AG04450 (cell line): ENCODE data around the gene OR51D1. TPM values are rescaled to one million over a fixed set of nuclear protein-coding genes. Genes with fewer than 3 reads are reported as not detected.

Experiments
- CTCF ChIA-PET: fragments of 300-600, 350-600 bp; formaldehyde crosslinking; extraction: SDS; loops from one replicate; lab custom pipeline; 2022; ENCODE audit warnings: antibody characterized with exemption, inconsistent platforms; lab: Charles Lee
- POLR2A ChIA-PET: fragments of 350-600 bp; formaldehyde crosslinking; extraction: SDS; loops from one replicate; lab custom pipeline; 2021; ENCODE audit warnings: antibody characterized with exemption, inconsistent platforms; lab: Yijun Ruan, JAX
- DNase-seq: peaks from one replicate; pipeline ENCODE4 v3.0.0-alpha.2; 2011; ENCODE audit warnings: low read depth, low spot score
- H3K27ac ChIP-seq: one replicate; pipeline ENCODE4 v1.5.1; 2012; ENCODE audit warnings: low read depth, low read length, control low read depth
- H3K27me3 ChIP-seq: one replicate; pipeline ENCODE4 v1.6.0; 2012; ENCODE audit warnings: low read length; ENCODE audit not compliant: control insufficient read depth, insufficient read depth
- H3K4me3 ChIP-seq: 2 replicates; pipeline ENCODE4 v1.5.1; 2011; ENCODE audit warnings: mild to moderate bottlenecking, low read depth, low read length, control low read depth
- H3K9me3 ChIP-seq: 2 replicates; pipeline ENCODE4 v1.5.1; 2012; ENCODE audit warnings: low read length; ENCODE audit not compliant: control insufficient read depth, insufficient read depth
- polyA minus RNA-seq: library from RNA; depleted of rRNA, polyadenylated mRNA; stranded (reverse); fragments of >200 nt; gene quantifications from 2 replicates; pipeline ENCODE4 v1.2.3, GENCODE V29; 2011; rRNA and poly(A)+ RNA removed
- polyA plus RNA-seq: library from polyadenylated mRNA; depleted of rRNA; stranded (reverse); fragments of >200 nt; gene quantifications from 2 replicates; pipeline ENCODE4 v1.2.3, GENCODE V29; 2011; rRNA removed
- TF ChIP-seq, protein P1 (sequence below): IDR thresholded peaks from 2 replicates; pipeline ENCODE4 v1.5.1; 2011; ENCODE audit warnings: low read depth, low read length, control low read depth, inconsistent platforms

Gene OR51D1, protein sequence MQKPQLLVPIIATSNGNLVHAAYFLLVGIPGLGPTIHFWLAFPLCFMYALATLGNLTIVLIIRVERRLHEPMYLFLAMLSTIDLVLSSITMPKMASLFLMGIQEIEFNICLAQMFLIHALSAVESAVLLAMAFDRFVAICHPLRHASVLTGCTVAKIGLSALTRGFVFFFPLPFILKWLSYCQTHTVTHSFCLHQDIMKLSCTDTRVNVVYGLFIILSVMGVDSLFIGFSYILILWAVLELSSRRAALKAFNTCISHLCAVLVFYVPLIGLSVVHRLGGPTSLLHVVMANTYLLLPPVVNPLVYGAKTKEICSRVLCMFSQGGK
- polyA plus RNA-seq (not detected in 2 replicates), polyA minus RNA-seq (not detected in 2 replicates)

GRCh38 chr11:4636962-4637661 lies at the start of gene OR51D1:
Gene OR51D1 (plus strand): TSS chr11:4637477. CDS start chr11:4639791, 2,314 bp downstream.
- peak within 1 kb of the TSS; percentile 54 for H3K4me3 ChIP-seq
- TF ChIP-seq, protein P1, sequence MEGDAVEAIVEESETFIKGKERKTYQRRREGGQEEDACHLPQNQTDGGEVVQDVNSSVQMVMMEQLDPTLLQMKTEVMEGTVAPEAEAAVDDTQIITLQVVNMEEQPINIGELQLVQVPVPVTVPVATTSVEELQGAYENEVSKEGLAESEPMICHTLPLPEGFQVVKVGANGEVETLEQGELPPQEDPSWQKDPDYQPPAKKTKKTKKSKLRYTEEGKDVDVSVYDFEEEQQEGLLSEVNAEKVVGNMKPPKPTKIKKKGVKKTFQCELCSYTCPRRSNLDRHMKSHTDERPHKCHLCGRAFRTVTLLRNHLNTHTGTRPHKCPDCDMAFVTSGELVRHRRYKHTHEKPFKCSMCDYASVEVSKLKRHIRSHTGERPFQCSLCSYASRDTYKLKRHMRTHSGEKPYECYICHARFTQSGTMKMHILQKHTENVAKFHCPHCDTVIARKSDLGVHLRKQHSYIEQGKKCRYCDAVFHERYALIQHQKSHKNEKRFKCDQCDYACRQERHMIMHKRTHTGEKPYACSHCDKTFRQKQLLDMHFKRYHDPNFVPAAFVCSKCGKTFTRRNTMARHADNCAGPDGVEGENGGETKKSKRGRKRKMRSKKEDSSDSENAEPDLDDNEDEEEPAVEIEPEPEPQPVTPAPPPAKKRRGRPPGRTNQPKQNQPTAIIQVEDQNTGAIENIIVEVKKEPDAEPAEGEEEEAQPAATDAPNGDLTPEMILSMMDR: peak; percentile 95
- peak; percentile 47 for DNase-seq
- H3K9me3 ChIP-seq: no peaks in the 10 kb centered on the region
- CTCF ChIA-PET: interaction anchor here (0.5 to 4.2 kb wide), 94 partner anchors 10 to 744 kb away, joined by 3 to 134 read pairs (median 4); partner anchors contain the start of genes OR51E2, OR51F2, OR51T1 and OR52A1
- no peaks in the 10 kb centered on the region for H3K27me3 ChIP-seq
- POLR2A ChIA-PET: no interaction called here
- H3K27ac ChIP-seq: no peak within 1 kb of the TSS

DNA sequence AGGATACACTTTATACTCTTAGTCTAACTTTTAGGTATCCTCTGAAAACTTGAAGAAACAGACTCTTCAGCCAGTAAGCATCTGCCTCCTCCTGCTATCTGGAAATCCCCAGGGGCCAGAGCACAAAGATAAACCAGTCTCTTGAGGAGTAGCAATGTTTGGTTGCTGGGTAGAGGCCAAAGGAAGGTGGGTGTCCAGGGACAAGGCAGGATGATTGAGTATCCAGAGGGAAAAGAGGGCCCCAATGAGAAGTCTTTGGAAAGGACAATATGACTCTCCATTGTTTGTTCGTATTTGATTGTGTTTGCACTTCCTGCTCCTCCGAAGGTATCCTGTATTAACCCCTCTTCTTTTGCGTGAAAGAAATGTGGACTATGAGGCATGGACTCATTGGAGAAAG lies 48.3 kb upstream of the OR51D1 start:
- ChIA-PET CTCF (no interaction called here), POLR2A (no interaction called here)
- H3K27ac ChIP-seq: no peak overlapping the region
- TF ChIP-seq, protein P1: no peak
- no peak overlapping the region for H3K4me3 ChIP-seq
- no peak for DNase-seq
- no peaks in the 10 kb centered on the region for H3K9me3 ChIP-seq
- no peaks in the 10 kb centered on the region for H3K27me3 ChIP-seq

- H3K27ac ChIP-seq: no peak within 1 kb of the TSS
- ChIA-PET CTCF (no interaction called here), POLR2A (no interaction called here)
- DNase-seq: no peak
- H3K27me3 ChIP-seq: no peaks in the 10 kb centered on the region
- no peaks in the 10 kb centered on the region for H3K9me3 ChIP-seq
- no peak within 1 kb of the TSS for H3K4me3 ChIP-seq
- TF ChIP-seq, protein P1: no peak
Observed at GRCh38 chr11:4593739-4594138, 43.5 kb upstream of the OR51D1 start, which contains the start of gene OR52I1. Gene OR52I1 (plus strand): TSS chr11:4594039. CDS start chr11:4594039, 0 bp downstream.

GRCh38 chr11:4605057-4605456 lies 32.2 kb upstream of the OR51D1 start:
- TF ChIP-seq, protein P1: no peak
- H3K4me3 ChIP-seq: no peak overlapping the region
- ChIA-PET CTCF (interaction anchor here (2.3 kb wide), 1 partner anchor 418 kb away, joined by 8 read pairs; no protein-coding TSS in a partner anchor), POLR2A (no interaction called here)
- H3K27me3 ChIP-seq: no peaks in the 10 kb centered on the region
- H3K9me3 ChIP-seq: no peaks in the 10 kb centered on the region; the same call in 1 of the 2 replicates
- DNase-seq: no peak
- no peak overlapping the region for H3K27ac ChIP-seq
